MM.1S (cell line): ENCODE data around the gene MAGEA2B.
"Not testable (repeated sequence)": the region's sequence is repeated elsewhere in the genome, so short reads cannot be mapped to it uniquely, and the experiment has no call there.

Experiments used
- CTCF ChIP-seq: fragments of 300-600 bp; sonication (generic); IDR thresholded peaks from 2 replicates; pipeline ENCODE4 v1.5.1; 2016; ENCODE audit warnings: antibody characterized with exemption, low read length, mixed read lengths
- EZH2phosphoT487 ChIP-seq: fragments of 300-600 bp; sonication (generic); IDR thresholded peaks from 2 replicates; pipeline ENCODE4 v1.6.1; 2018; ENCODE audit warnings: antibody characterized with exemption, low read length

- not testable (repeated sequence) for TF ChIP-seq CTCF, EZH2phosphoT487
These were observed 14.0 kb upstream of the MAGEA2B start for GRCh38 chrX:152700390-152700789.
